SKM-1 (cell line): ENCODE results near the gene ABHD15.
"Not testable (repeated sequence)": the region's sequence is repeated elsewhere in the genome, so short reads cannot be mapped to it uniquely, and the experiment has no call there.

Experiments
- DNase-seq: peaks from one replicate; lab custom pipeline; 2025; ENCODE audit not compliant: unreplicated experiment; lab: John Stamatoyannopoulos, UW

Gene ABHD15

DNA sequence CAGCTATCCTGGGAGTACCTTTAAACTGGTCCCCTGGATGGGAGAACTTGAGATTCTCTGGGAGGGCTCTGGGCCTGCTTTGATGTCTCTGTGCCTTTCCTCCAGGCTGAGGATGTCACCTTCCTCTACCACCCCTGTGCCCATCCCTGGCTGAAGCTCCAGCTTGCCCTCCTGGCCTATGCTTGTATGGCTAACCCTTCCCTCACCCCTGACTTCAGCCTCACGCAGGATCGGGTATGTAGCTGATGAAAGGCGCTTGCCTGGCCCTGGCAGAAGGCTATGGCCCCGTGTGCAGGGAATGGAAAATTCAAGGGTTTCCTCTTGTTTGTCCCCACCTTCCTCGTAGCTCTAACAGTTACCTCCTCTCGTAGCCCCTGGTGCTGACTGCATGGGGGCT lies 4.6 kb upstream of the ABHD15 start:
- no peak for DNase-seq

DNA sequence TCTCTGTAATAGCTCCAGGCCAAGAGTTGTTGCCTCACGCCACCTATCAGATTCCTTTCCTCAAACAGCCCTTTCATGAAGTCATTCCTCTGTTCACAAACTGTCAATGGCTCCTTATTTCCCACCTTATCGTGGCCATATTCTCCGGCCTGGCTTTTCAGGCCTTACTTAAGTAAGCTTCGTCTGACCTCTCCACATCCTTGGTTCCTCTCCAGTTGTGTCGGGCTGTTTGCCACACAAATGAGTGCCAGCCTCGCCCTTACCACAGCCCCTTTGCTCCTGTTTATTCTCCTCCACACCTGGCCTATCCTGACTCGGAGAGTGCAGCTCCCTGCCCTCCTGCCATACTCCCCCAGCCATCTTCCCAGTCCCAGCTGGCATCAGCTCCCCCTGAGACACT lies 3.7 kb upstream of the ABHD15 start:
- DNase-seq, result no peak

DNA sequence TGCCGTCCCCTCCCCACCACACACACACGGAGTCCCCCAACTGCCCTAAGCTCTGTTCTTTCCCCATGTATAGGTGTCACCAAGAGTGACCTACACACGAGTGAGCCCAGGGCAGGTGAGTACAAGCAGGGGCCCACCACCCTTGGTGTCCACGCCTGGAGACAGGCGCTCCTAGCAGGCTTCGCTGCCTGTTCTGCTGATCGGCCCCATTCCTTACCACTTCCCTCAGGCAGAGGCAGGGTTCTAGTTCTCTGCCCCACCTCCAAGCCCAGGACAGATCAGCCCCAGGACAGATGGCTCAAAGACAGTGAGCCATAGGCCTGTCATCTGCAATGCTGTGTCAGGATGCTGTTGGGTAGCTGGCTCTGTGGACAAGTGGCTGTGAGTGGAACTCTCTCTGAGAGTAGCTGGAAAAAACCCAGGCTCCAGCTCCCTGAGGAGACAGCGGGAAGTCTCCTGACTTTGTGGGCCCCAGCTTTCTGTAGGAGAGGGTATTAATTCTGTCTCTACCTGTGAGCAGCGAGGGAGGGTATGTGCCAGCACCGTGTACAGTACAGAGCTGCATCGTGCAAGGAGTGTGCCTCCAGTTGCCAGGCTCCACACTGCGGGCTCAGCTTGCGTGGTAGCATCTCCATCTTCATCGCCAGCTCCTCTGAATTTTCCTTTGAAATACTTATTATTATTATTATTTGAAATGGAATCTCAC lies 2.6 kb upstream of the ABHD15 start:
- no peak for DNase-seq

DNA sequence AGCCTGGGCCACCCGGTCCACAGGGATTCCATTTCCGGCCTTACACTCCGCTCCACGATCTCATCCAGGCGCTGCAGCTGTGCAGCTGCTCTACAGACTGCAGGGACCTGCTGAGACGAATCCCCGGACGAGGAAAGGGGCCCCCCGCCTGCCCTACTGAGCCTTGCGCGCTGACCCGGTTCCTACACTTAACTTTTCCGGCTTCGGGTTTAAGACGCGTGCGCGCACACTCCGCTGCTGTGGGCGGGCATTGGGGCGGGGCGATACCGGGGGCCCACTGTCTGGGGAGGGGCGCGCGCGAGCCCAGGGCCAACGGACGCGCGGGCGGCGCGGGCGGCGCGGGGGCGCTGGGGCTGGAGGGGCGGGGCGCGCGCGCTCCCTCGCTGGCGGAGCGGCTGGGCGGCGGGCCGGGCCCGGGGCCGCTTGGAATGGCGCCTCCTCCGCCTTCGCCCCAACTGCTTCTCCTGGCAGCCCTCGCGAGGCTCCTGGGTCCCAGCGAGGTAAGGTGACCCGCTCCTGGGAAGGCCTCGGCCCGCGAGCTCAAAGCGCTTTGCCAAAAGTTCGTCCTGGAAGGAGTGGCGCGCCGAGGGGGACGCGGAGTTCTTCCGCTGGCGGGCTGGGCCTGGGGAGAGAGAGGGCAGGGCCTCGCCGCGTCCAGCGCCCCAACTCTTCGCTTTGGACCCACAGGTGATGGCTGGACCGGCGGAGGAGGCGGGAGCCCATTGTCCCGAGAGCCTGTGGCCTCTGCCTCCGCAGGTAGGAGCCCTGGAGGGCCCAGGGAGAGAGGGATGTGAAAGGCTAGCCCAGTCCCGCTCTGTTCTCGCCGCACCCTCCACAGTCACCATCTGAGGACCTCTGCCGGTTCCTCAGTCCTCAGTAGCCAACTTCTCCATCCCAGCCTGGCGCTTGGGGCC lies 1.8 kb upstream of the ABHD15 start, which contains the start of gene TP53I13:
Gene TP53I13, plus strand, starts transcription at position 371 of the 914 bp plus-strand sequence. Its CDS starts 58 bp downstream, at position 429.
- peak; percentile 51 for DNase-seq

DNA sequence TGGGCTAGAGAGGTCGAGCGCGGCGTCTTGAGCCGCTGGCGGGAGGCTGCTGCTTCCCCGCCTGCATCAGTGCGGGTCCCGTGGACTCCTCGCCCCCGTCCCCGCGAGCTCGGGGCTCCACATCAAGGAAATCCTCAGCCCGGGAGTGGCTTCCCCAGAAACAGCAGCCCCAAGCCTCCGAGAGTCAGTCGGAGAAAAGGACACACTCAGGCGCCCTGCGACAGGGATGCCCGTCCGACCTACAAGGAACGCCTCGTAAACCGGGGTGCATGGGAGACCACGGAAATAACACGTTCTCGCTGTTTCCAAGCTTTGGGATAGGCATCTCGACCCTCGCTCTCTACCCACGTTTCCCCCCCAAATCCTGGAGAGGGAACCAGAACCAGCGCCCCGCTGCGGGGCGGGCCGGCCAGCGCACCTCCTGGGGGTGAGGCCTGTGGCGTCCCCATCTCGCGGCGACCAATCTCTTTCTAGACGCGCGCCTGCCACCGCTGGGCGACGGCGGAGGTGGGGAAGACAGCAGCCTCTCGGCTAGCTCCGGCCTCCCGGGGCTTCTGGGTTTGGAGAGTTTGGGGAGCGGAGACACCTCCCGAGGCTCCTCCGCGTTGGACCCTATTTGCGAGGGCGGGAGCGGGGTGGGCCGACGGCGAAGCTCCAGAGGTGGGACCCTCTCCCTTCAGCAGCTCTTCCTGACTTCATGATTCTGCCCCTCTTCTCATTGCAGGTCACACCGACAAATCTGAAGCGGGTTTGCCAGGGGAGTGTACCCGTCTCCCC lies 905 bp upstream of the ABHD15 start:
- peak; percentile 33 for DNase-seq

DNA sequence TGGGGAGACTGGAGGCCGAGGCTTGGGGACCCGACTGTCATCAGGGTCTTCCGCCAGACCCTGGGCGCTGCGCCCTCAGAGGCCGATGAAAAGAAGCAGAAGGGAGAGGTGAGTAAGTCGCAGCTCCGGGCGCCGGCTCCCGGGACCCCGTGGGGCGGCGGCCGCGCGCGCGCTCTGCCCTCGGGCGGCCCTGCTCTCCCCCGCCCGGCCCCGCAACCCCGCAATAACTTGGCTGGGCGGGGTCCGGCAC lies 392 bp upstream of the ABHD15 start:
- DNase-seq, result no peak

DNA sequence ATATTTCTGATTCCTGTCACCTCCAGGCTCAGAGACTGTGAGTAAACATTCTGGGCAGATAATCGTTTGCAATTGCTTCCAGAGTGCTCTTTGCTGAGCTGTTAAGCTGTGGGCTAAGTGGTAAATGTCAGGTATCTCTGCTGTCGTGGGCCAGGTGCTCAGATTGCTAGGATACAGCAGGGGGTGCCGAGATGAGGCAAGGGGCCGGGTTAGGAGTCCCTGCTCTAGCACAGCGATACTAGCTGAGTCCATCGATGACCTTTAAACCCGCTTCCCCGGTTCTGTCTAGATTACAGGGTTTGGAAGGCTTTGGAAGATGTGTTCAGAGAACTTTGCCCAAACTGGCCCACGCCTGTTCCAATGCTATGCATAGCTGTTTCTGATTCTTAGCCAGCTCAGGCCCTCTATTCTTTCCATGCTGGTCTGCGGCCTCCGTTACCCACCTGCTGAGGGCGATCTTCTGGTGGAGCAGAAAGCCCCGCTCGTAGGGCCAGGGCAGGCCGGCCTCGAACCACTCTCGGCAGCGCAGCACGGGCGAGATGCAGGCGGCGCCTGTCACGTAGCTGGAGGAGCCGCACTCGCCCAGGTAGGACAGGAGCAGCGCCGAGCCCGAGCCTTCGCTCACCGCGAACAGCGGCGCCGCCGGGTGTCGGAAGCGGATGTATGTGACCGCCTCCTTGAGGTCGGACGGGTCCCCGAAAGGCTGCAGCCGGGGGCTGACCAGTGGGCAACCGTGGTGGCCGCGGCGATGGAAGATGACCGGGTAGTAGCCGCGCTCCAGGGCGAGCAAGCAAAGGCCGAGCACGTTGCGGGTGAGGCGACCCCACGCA lies 979 bp downstream of the ABHD15 start:
- DNase-seq, result no peak

DNA sequence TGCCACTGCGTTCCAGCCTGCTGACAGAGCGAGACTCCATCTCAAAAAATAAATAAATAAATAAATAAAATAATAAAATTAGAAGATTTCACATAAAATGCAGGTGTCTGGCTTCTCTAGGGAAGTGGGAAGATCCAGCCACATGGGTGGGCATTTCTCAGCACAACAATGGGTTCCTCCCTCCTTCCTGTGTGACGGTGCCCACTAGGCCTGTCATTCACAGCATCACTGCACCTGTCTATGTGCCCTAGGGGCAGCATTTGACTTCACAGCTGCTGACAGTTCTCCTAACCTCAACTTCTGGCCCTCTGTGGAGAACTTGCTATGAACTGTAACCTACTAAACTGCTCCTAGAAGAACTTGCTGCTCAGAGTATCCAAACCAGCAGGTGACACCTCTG lies 3.0 kb downstream of the ABHD15 start:
- DNase-seq, result no peak

DNA sequence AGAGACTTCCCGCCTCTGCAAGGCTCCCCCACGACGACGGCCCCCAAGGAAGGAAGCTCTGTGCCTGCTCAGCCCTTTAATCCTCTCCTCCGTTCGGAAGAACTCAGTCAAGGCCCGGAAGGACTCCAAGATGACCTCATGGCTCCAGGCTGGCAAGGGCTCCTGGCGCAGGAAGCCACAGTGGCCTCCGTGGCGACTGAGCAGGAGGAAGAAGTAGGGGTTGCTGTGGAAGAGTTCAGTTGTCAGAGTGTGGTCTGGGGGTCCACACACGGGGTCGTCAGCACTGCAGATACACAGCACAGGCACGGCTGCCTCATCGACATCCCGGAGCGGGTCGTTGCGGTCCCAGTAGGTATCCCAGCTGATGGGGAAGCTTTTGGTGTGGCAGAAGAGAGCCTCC lies 4.2 kb downstream of the ABHD15 start:
- no peak for DNase-seq

DNA sequence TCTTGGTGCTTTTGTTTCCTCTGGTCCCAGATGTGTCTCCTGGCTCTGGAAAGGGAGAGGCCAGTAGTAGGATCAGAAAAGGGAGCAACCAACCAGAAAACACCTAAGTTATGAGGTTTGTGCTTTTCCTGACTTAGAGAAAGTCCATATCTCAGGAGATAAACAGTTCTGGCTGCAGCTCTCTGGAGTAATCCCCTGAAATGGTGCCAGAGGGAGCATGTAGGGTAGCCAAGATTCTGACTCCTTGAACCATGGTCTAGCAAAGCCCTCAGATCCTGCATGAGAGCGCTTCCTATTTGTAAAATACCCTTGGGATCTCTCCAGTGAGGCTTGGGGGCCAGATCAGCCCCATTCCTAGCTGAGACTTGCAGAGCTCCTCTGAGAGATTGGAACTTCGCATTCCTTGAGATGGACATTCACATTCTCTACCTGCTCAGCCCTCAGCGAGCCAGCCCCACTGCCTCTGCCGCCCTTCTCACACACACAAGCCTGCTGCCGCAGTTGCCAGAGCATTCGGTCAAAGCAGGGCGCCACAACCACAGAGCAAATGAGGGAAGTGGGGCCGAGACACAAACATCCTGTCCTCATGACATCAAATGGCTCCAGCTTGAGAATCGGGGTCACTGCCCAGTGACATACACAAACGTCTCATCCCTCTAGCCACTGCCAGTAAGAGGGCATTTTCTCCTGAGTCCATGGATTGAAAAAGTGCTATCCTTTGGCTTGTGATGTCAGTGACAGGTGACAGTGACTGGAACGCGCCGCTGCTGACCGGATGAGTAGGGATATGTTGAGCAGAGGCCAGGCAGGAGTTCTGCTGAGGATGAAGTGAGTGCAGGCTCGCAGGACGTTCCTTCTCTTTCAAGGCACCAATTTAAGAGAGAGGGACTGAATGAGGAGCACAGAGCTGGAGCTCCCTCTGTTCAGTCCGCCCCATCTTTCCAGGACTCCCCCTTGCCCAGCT lies 5.0 kb downstream of the ABHD15 start:
- DNase-seq, result no peak

DNA sequence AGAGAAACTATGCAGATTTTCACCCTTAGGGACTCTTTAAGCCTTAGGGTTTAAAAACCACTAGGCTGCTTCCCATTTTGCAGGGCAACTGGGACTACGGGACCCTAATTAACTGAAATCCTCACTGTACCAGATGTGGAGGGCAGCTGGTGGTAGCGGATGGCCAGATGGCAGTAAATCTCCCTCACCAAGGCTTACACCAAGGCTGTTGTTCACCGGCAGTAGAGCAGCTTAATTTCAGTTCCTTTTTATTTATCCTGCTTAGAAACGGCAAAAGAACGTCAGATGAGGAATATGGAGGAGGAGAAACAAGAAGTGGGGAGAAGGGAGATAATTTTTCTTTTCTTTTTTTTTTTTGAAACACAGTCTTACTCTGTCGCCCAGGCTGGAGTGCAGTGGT lies 6.5 kb downstream of the ABHD15 start:
- peak; percentile 22 for DNase-seq

DNA sequence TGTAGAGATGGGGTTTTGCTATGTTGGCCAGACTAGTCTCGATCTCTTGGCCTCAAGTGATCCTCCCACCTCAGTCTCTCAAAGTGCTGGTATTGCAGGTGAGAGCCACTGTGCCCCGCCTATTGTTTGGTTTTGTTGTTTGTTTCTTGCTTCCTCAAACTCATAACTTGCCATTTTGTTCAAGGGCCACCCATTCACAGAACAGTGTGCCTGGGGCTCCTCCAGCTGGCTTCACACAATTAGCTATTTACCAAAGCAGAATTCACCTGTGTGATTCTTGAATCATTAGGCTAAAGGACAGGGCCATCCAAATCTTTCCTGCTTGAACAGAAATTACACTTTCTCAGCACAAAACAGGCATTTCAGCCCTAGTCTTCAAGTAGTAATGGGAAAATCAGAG lies 7.2 kb downstream of the ABHD15 start:
- DNase-seq, result no peak

DNA sequence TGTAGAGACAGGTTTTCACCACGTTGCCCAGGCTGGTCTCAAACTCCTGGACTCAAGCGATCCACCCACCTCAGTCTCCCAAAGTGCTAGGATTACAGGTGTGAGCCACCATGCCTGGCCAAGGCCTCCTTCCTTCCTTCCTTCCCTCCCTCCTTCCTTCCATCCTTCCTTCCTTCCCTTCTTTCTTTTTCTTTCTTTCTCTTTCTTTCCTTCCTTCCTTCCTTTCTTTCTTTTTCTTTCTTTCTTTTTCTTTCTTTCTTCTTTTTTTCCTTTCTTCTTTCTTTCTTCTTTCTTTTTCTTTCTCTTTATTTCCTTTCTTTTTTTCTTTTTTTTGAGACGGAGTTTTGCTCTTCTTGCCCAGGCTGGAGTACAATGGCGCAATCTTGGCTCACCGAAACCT lies 8.7 kb downstream of the ABHD15 start:
- DNase-seq, result not testable (repeated sequence)

DNA sequence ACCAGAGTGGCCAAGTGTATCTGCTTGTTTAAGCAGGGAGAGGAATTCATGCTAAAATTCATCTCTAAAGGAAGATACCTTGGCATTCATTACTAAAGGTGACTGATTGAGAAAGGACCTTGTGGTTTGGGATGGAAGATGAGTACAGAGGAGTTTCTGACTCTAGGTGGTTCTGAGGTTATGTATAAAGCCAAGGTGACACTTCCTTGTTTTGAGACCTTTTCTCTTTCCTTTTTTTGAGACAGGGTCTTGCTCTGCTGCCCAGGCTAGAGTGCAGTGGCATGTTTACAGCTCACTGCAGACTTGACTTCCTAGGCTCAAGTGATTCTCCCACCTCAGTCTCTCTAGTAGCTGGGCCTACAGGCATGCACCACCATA lies 9.1 kb downstream of the ABHD15 start:
- no peak for DNase-seq

DNA sequence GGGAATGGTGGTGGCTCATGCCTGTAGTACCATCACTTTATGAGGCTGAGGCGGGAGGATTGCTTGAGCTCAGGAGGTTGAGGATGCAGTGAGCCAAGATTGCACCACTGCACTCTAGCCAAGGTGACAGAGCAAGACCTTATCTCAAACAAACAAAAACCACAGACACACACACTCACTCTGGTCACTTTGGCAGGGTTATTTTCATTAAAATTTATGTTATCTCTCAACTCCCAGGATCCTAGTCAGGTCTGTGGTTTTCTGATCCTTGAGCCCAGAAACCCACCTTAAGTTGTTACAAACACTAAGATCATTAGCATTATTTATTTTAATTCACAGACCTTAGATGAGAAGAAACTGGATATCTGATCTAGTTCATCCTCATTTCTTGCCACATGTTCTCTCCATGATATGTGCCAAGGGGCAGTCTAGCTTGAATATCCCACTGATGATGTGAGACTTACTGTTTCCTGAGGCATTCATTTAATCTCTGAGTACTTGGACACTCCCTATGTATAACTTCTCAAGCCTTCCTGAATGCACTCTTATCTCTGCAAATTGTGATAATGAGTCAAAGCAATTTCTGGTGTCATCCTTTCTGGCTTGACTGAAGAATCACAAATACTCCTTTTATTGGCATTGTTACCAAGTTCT lies 9.6 kb downstream of the ABHD15 start:
- no peak for DNase-seq

DNA sequence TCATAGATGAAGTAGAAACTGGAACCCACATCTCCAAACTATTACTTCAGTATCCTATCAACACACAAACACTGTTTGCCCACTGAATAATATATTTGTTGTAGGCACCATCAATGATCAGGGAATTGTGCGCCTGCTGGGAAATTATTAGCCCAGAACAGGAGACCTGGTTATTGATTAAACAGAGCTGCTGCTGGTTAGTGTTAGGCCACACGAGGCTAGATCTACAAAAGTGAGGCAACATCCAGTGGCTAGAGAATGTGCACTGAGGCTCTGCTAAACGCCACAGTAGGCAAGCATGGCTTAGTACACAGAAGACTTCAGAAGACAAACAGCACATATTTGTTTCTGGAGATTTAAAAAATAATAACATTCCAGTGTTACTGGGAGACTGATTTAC lies 11.0 kb downstream of the ABHD15 start:
- no peak for DNase-seq

DNA sequence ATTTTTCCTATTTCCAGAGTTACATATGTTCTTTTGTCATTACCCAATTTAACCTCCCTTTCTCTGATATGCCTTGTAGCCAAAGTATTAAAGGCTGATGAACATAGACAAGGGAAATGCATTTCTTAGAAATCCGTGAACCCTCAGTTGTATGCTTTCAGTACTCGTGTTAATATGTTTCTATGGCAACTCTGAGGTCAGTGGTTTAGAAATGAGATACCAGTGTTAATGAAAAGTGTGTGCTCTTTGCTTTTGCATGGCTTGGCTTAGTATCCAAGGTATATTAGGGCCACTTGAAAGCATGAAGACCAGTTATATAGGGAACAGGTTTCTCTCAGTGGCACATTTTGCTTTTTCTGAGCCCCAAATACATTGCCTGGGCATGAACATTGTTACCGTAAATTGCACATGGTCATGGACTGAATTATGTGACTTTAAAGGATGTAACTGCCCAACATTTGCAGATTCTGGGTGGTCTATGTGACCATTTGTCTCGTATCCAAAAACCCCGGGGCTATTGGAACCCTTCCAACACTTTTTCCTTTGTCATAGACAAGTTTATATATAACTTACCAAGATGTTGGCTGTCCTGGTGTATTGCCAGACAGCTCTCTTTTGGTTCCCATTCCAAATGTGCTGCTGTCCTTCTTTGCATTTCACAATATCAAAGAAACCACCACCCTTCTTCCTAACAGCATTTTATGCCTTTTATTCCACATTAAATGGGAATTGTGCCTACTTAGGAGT lies 17.5 kb downstream of the ABHD15 start:
- DNase-seq, result no peak

DNA sequence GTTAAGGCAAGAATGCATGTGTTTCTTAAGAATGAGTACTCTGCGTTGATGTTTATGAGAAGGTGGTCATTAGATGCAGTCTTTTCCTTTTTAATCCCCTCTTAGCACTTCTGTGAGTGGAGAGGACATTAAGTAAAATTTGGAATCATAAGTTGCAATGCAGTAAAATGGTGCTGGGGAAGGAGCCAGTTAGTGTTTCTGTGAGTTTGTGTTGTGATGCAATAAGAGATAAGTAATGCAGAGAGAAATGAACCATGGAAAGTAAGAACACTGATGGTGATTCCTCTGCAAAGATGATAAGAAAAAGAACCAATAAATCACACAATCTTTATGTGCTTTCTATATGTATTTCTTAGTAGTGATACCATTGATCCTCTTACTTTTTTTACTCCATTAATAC lies 20.0 kb downstream of the ABHD15 start:
- DNase-seq, result no peak

DNA sequence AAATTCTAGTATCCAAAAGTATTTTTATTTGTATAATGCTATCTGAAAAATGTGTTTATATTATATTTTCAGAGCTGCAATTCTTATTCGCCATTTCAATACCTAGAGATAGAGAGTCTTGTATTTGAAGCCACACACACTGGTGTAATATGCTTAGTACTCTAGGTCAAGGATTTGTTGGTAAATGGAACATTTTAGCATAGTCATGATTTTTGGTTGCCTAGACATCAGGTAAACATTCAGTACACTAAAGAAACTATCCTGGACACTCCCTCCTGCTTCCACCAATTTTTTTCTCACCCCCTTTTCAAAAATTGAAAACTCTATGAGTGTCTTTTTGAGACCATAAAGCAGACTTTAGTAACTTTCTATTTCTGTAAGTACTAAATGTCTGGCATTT lies 20.8 kb downstream of the ABHD15 start:
- DNase-seq, result no peak
